ENCODE results near the gene BSN.

The BSN gene

DNA sequence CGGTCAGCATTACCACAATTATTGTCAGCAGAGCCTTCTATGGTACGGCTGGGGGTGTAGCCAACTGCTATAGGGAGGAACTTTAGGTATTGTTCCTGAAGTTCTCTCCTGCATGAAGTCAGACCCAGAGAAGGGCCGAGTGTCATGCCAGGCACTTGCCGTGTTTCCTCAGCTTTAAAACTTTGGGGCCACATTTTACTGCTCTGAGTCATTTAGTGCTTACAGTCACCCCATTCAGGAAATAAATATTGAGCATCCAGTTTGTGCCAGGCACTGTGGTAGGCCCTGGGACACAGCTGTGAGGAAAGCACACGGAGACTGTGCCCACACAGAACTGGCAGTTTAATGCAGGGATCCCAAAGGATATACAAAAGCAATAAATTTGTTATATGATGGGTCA lies 65.4 kb downstream of the BSN start:
- H3K4me3 ChIP-seq (ENCODE audit: low read depth, low read length), result no peak overlapping the region
- in situ Hi-C loops (cut with HindIII; ENCODE audit: low pct_ligation_motif_present, low sequenced_read_pairs), result no loop called here
- H3K27me3 ChIP-seq (replicated peaks), result no peaks in the 10 kb centered on the region
- TF ChIP-seq, protein P1, sequence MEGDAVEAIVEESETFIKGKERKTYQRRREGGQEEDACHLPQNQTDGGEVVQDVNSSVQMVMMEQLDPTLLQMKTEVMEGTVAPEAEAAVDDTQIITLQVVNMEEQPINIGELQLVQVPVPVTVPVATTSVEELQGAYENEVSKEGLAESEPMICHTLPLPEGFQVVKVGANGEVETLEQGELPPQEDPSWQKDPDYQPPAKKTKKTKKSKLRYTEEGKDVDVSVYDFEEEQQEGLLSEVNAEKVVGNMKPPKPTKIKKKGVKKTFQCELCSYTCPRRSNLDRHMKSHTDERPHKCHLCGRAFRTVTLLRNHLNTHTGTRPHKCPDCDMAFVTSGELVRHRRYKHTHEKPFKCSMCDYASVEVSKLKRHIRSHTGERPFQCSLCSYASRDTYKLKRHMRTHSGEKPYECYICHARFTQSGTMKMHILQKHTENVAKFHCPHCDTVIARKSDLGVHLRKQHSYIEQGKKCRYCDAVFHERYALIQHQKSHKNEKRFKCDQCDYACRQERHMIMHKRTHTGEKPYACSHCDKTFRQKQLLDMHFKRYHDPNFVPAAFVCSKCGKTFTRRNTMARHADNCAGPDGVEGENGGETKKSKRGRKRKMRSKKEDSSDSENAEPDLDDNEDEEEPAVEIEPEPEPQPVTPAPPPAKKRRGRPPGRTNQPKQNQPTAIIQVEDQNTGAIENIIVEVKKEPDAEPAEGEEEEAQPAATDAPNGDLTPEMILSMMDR (IDR thresholded peaks at IDR 0.05; ENCODE audit: low read depth, low read length, missing control alignments), result no peak
- H3K27ac ChIP-seq, result no peak overlapping the region
- H3K36me3 ChIP-seq (replicated peaks), result no peaks in the 10 kb centered on the region
- no peak for DNase-seq

DNA sequence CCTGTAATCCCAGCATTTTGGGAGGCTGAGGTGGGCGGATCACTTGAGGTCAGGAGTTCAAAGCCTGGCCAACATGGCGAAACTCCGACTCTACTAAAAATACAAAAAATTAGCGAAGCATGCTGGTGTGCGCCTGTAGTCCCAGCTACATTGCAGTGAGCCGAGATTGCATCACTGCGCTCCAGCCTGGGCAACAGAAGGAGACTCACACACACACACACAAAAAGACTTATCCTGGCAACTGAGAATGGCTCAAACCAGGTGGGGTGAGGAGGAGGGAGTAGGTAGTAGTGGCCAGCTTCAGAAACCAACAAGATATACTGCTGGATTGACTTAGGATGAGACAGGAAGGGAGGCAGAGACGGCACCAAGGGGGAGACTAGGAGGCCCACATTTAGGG lies 66.5 kb downstream of the BSN start:
- Histone ChIP-seq H3K27me3 (replicated peaks) (no peaks in the 10 kb centered on the region), H3K4me3 (ENCODE audit: low read depth, low read length) (no peak overlapping the region), H3K27ac (no peak overlapping the region), H3K36me3 (replicated peaks) (no peaks in the 10 kb centered on the region)
- no peak for DNase-seq
- TF ChIP-seq, protein P1 (IDR thresholded peaks at IDR 0.05; ENCODE audit: low read depth, low read length, missing control alignments), result no peak
- in situ Hi-C loops (cut with HindIII; ENCODE audit: low pct_ligation_motif_present, low sequenced_read_pairs), result no loop called here

DNA sequence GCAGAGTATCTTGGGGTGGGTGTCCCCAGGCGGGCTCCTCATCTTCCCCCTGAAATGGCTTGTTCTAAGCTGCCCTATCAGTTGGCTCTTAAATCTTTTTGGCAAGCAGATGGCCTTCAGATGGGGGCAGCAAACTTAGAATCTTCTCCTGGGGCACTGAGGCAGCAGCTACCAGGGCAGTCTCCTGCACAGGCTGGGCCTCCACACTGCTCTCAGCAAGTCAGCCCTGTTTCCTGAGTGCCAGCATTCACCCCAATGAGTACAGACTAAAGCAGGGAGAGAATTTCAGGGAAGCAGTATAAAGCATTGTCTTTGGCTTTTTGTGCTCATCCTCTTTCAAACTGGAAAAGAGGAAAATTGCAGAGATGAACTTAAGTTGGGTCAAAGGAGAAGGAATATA lies 68.8 kb downstream of the BSN start:
- Histone ChIP-seq H3K36me3 (replicated peaks) (no peaks in the 10 kb centered on the region), H3K27me3 (replicated peaks) (no peaks in the 10 kb centered on the region), H3K27ac (no peak overlapping the region), H3K4me3 (ENCODE audit: low read depth, low read length) (no peak overlapping the region)
- TF ChIP-seq, protein P1 (IDR thresholded peaks at IDR 0.05; ENCODE audit: low read depth, low read length, missing control alignments), result no peak
- in situ Hi-C loops (cut with HindIII; ENCODE audit: low pct_ligation_motif_present, low sequenced_read_pairs), result no loop called here
- no peak for DNase-seq

DNA sequence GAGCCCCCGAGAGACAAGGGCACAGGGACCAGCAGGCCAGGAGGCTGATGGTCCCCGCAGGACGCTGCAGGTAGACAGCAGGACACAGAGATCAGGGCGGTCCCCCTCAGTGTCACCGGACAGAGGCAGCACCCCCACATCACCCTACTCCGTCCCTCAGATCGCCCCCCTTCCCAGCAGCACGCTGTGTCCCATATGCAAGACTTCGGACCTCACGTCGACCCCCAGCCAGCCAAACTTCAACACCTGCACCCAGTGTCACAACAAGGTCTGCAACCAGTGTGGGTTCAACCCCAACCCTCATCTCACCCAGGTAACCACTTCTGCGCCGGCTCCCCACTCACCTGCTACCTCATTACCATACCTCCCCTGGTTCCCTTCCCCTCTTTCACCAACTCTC lies 70.8 kb downstream of the BSN start:
- Histone ChIP-seq H3K27me3 (replicated peaks) (no peaks in the 10 kb centered on the region), H3K36me3 (replicated peaks) (no peaks in the 10 kb centered on the region), H3K27ac (no peak overlapping the region), H3K4me3 (ENCODE audit: low read depth, low read length) (no peak overlapping the region)
- in situ Hi-C loops (cut with HindIII; ENCODE audit: low pct_ligation_motif_present, low sequenced_read_pairs), result no loop called here
- no peak for DNase-seq
- TF ChIP-seq, protein P1 (IDR thresholded peaks at IDR 0.05; ENCODE audit: low read depth, low read length, missing control alignments), result no peak

DNA sequence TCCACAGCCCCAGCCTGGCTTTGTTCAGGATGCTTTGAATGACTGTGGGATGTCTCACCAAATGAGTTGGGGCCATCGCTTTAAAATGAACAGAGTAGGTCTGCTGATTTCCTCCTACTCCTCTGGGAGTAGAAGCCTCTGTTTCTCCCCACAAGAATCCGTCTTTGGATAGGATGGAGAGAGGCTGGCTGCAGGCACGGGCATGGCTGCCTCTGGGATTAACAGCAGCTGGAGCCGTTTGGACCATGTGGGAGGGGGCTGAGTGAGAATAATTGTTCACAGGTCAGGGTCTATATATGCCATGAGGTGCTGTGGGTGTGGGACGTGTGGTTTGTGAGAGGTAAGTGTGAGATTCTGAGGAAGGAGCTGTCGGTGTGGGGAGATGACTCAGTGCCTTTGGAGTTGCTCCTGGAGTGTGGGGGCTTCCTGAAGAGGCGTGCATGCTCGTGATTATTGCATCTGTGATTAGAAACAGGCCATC lies 71.9 kb downstream of the BSN start:
- Histone ChIP-seq H3K27me3 (replicated peaks) (no peaks in the 10 kb centered on the region), H3K4me3 (ENCODE audit: low read depth, low read length) (no peak overlapping the region), H3K36me3 (replicated peaks) (no peaks in the 10 kb centered on the region), H3K27ac (no peak overlapping the region)
- TF ChIP-seq, protein P1 (IDR thresholded peaks at IDR 0.05; ENCODE audit: low read depth, low read length, missing control alignments), result no peak
- in situ Hi-C loops (cut with HindIII; ENCODE audit: low pct_ligation_motif_present, low sequenced_read_pairs), result no loop called here
- DNase-seq, result no peak

DNA sequence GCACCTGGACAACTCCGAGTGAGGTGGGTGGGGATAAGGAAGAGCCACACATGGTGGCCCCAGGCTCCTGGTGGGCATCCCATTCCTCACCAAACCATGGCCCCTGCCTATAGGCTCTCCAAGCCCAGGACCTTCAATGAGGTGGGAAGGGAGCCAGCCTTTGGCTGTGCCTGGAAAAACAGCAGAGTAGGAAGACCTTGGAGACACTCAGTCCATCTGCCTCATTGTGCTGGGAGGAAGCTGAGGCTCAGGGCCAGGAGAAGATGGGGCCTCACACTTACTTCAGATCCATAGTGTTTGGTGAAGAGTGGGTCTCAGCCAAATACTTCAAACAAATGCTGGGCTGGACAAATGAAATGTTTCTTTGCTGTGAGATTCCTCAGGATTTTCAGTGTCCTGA lies 72.5 kb downstream of the BSN start:
- no peak for DNase-seq
- TF ChIP-seq, protein P1 (IDR thresholded peaks at IDR 0.05; ENCODE audit: low read depth, low read length, missing control alignments), result no peak
- Histone ChIP-seq H3K27me3 (replicated peaks) (no peaks in the 10 kb centered on the region), H3K4me3 (ENCODE audit: low read depth, low read length) (no peak overlapping the region), H3K27ac (no peak overlapping the region), H3K36me3 (replicated peaks) (no peaks in the 10 kb centered on the region)
- in situ Hi-C loops (cut with HindIII; ENCODE audit: low pct_ligation_motif_present, low sequenced_read_pairs), result no loop called here

All from brain microvascular endothelial cell (primary cell).